Mesothelial cell of epicardium (in vitro differentiated cells): ENCODE measurements around the gene BPHL. TPM values are rescaled to one million over a fixed set of nuclear protein-coding genes. Genes with fewer than 3 reads are reported as not detected.
"Not testable (repeated sequence)": the region's sequence is repeated elsewhere in the genome, so short reads cannot be mapped to it uniquely, and the experiment has no call there.

Source experiments
- DNase-seq, 2 experiments: peaks; one replicate each; pipeline ENCODE4 v3.0.0; 2021; ENCODE audit warnings: low spot score in 2 of 2; ENCODE audit not compliant: unreplicated experiment in 2 of 2
- H3K27ac Mint-ChIP-seq: 2 replicates; pipeline ENCODE4 v1.8.0; 2021; ENCODE audit warnings: mixed read lengths
- H3K27me3 Mint-ChIP-seq: 2 replicates; pipeline ENCODE4 v1.8.0; 2021; ENCODE audit warnings: low read depth, mixed read lengths
- H3K36me3 Mint-ChIP-seq: 2 replicates; pipeline ENCODE4 v1.8.0; 2021; ENCODE audit warnings: mixed read lengths
- H3K4me1 Mint-ChIP-seq: 2 replicates; pipeline ENCODE4 v1.8.0; 2021; ENCODE audit warnings: mixed read lengths
- H3K4me3 Mint-ChIP-seq: 2 replicates; pipeline ENCODE4 v1.8.0; 2021; ENCODE audit warnings: mild to moderate bottlenecking, moderate library complexity, mixed read lengths
- H3K9me3 Mint-ChIP-seq: 2 replicates; pipeline ENCODE4 v1.8.0; 2021; ENCODE audit warnings: mixed read lengths
- CTCF ChIP-seq: fragments of 200-600 bp; sonication (generic); IDR thresholded peaks from one replicate; pipeline ENCODE4 v1.5.0; 2021; ENCODE audit warnings: antibody characterized with exemption; ENCODE audit not compliant: unreplicated experiment
- total RNA-seq: library from RNA; stranded (reverse); gene quantifications from 3 replicates; pipeline ENCODE4 v1.2.1, GENCODE V29; 2021

Gene BPHL
- total RNA-seq, 1 donor from 2014 or later = 49.2 TPM

GRCh38 chr6:3194535-3195419 lies 76.3 kb downstream of the BPHL start:
- Mint-ChIP-seq H3K4me3 (no peak overlapping the region), H3K36me3 (no peaks in the 10 kb centered on the region), H3K27me3 (no peaks in the 10 kb centered on the region), H3K9me3 (peaks cover 7% of the 10 kb centered on the region), H3K4me1 (no peaks in the 10 kb centered on the region), H3K27ac (no peak overlapping the region)
- no peak for TF ChIP-seq CTCF
- no peak for DNase-seq

- Mint-ChIP-seq H3K27me3 (no peaks in the 10 kb centered on the region), H3K27ac (no peak overlapping the region), H3K4me1 (no peaks in the 10 kb centered on the region), H3K9me3 (peaks cover 10% of the 10 kb centered on the region), H3K4me3 (no peak overlapping the region), H3K36me3 (no peaks in the 10 kb centered on the region)
- TF ChIP-seq CTCF = no peak
- DNase-seq = no peak
These were observed 76.8 kb downstream of the BPHL start for GRCh38 chr6:3195420-3195694.

GRCh38 chr6:3195695-3196497 lies 77.4 kb downstream of the BPHL start:
- Mint-ChIP-seq H3K27ac (no peak overlapping the region), H3K9me3 (peaks cover 13% of the 10 kb centered on the region), H3K36me3 (no peaks in the 10 kb centered on the region), H3K4me3 (no peak overlapping the region), H3K4me1 (no peaks in the 10 kb centered on the region), H3K27me3 (no peaks in the 10 kb centered on the region)
- no peak for DNase-seq
- TF ChIP-seq CTCF = no peak

GRCh38 chr6:3196770-3197169 lies 78.3 kb downstream of the BPHL start:
- TF ChIP-seq CTCF = no peak
- H3K27me3 Mint-ChIP-seq = no peaks in the 10 kb centered on the region
- H3K4me3 Mint-ChIP-seq = no peak overlapping the region
- no peaks in the 10 kb centered on the region for H3K4me1 Mint-ChIP-seq
- no peak overlapping the region for H3K27ac Mint-ChIP-seq
- H3K9me3 Mint-ChIP-seq = peaks cover 13% of the 10 kb centered on the region
- no peak for DNase-seq
- no peaks in the 10 kb centered on the region for H3K36me3 Mint-ChIP-seq

- H3K36me3 Mint-ChIP-seq, H3K4me3 Mint-ChIP-seq, H3K27me3 Mint-ChIP-seq, DNase-seq, H3K4me1 Mint-ChIP-seq, H3K27ac Mint-ChIP-seq: not testable (repeated sequence)
- H3K9me3 Mint-ChIP-seq = peaks cover 13% of the 10 kb centered on the region
These were observed 79.2 kb downstream of the BPHL start for GRCh38 chr6:3197734-3198133.

- Mint-ChIP-seq H3K36me3 (no peaks in the 10 kb centered on the region), H3K4me3 (no peak overlapping the region), H3K27ac (no peak overlapping the region), H3K4me1 (no peaks in the 10 kb centered on the region), H3K9me3 (peaks cover 20% of the 10 kb centered on the region), H3K27me3 (no peaks in the 10 kb centered on the region)
- no peak for TF ChIP-seq CTCF
- DNase-seq = no peak
These were observed 80.9 kb downstream of the BPHL start for GRCh38 chr6:3199382-3199781.
